ENCODE results near the gene GALNTL6.

The GALNTL6 gene

GRCh38 chr4:173052439-173052838, 1239.2 kb downstream of the GALNTL6 start:
- DNase-seq (ENCODE audit: low spot score) (no peak), ATAC-seq (ENCODE audit: low read depth) (no peak)
- Histone ChIP-seq H3K27ac (ENCODE audit: poor library complexity, severe bottlenecking) (no peak overlapping the region), H3K36me3 (ENCODE audit: low read depth) (no peaks in the 10 kb centered on the region), H3K4me1 (ENCODE audit: insufficient read depth, poor library complexity, severe bottlenecking) (no peaks in the 10 kb centered on the region), H3K4me3 (ENCODE audit: severe bottlenecking) (no peak overlapping the region), H3K9me3 (ENCODE audit: severe bottlenecking) (no peaks in the 10 kb centered on the region), H3K27me3 (ENCODE audit: insufficient read depth, poor library complexity, severe bottlenecking) (no peaks in the 10 kb centered on the region)
- TF ChIP-seq CTCF (IDR thresholded peaks at IDR 0.05; ENCODE audit: poor library complexity, severe bottlenecking) = no peak

- no peak for ATAC-seq (ENCODE audit: low read depth)
- H3K27ac ChIP-seq (ENCODE audit: poor library complexity, severe bottlenecking) = no peak overlapping the region
- TF ChIP-seq CTCF (IDR thresholded peaks at IDR 0.05; ENCODE audit: poor library complexity, severe bottlenecking) = no peak
These were observed 1243.1 kb downstream of the GALNTL6 start for GRCh38 chr4:173056271-173056670.

GRCh38 chr4:173056710-173057109, 1243.5 kb downstream of the GALNTL6 start:
- no peaks in the 10 kb centered on the region for H3K9me3 ChIP-seq (ENCODE audit: severe bottlenecking)
- H3K4me3 ChIP-seq (ENCODE audit: severe bottlenecking) = no peak overlapping the region
- DNase-seq (ENCODE audit: low spot score) = no peak
- no peaks in the 10 kb centered on the region for H3K27me3 ChIP-seq (ENCODE audit: insufficient read depth, poor library complexity, severe bottlenecking)
- ATAC-seq (ENCODE audit: low read depth) = no peak
- TF ChIP-seq CTCF (IDR thresholded peaks at IDR 0.05; ENCODE audit: poor library complexity, severe bottlenecking) = no peak
- H3K27ac ChIP-seq (ENCODE audit: poor library complexity, severe bottlenecking) = no peak overlapping the region
- no peaks in the 10 kb centered on the region for H3K4me1 ChIP-seq (ENCODE audit: insufficient read depth, poor library complexity, severe bottlenecking)
- no peaks in the 10 kb centered on the region for H3K36me3 ChIP-seq (ENCODE audit: low read depth)

More at GRCh38 chr4:173056271-173056670, 1243.1 kb downstream of the GALNTL6 start:
- Histone ChIP-seq H3K4me1 (ENCODE audit: insufficient read depth, poor library complexity, severe bottlenecking) (no peaks in the 10 kb centered on the region), H3K27me3 (ENCODE audit: insufficient read depth, poor library complexity, severe bottlenecking) (no peaks in the 10 kb centered on the region), H3K4me3 (ENCODE audit: severe bottlenecking) (no peak overlapping the region), H3K9me3 (ENCODE audit: severe bottlenecking) (no peaks in the 10 kb centered on the region), H3K36me3 (ENCODE audit: low read depth) (no peaks in the 10 kb centered on the region)
- DNase-seq (ENCODE audit: low spot score) = no peak

GRCh38 chr4:173057442-173057841, 1244.2 kb downstream of the GALNTL6 start:
- H3K27ac ChIP-seq (ENCODE audit: poor library complexity, severe bottlenecking) = no peak overlapping the region
- H3K9me3 ChIP-seq (ENCODE audit: severe bottlenecking) = no peaks in the 10 kb centered on the region
- no peaks in the 10 kb centered on the region for H3K4me1 ChIP-seq (ENCODE audit: insufficient read depth, poor library complexity, severe bottlenecking)
- no peak for ATAC-seq (ENCODE audit: low read depth)
- TF ChIP-seq CTCF (IDR thresholded peaks at IDR 0.05; ENCODE audit: poor library complexity, severe bottlenecking) = no peak
- DNase-seq (ENCODE audit: low spot score) = no peak
- no peaks in the 10 kb centered on the region for H3K36me3 ChIP-seq (ENCODE audit: low read depth)
- no peaks in the 10 kb centered on the region for H3K27me3 ChIP-seq (ENCODE audit: insufficient read depth, poor library complexity, severe bottlenecking)
- H3K4me3 ChIP-seq (ENCODE audit: severe bottlenecking) = no peak overlapping the region

GRCh38 chr4:173057901-173058300, 1244.7 kb downstream of the GALNTL6 start:
- no peaks in the 10 kb centered on the region for H3K36me3 ChIP-seq (ENCODE audit: low read depth)
- H3K4me3 ChIP-seq (ENCODE audit: severe bottlenecking) = no peak overlapping the region
- H3K27ac ChIP-seq (ENCODE audit: poor library complexity, severe bottlenecking) = no peak overlapping the region
- DNase-seq (ENCODE audit: low spot score) (no peak), ATAC-seq (ENCODE audit: low read depth) (no peak)
- H3K4me1 ChIP-seq (ENCODE audit: insufficient read depth, poor library complexity, severe bottlenecking) = no peaks in the 10 kb centered on the region
- TF ChIP-seq CTCF (IDR thresholded peaks at IDR 0.05; ENCODE audit: poor library complexity, severe bottlenecking) = no peak
- H3K9me3 ChIP-seq (ENCODE audit: severe bottlenecking) = no peaks in the 10 kb centered on the region
- no peaks in the 10 kb centered on the region for H3K27me3 ChIP-seq (ENCODE audit: insufficient read depth, poor library complexity, severe bottlenecking)

Measured in RWPE2 (cell line).